HG03108 (cell line): ENCODE measurements around the gene PPP2R2D.
A peak's percentile ranks its signal among the peaks of the same experiment; 100 is the strongest.

Source experiments
- ATAC-seq: cut with Tn5 transposase; IDR thresholded peaks from one replicate; pipeline ENCODE4 v1.9.1; 2021; ENCODE audit warnings: moderate library complexity; ENCODE audit not compliant: unreplicated experiment

Gene PPP2R2D

GRCh38 chr10:131886237-131886636 lies 14.6 kb upstream of the PPP2R2D start:
- no peak for ATAC-seq

- no peak for ATAC-seq
Measured at GRCh38 chr10:131888186-131888604, 12.6 kb upstream of the PPP2R2D start.

- ATAC-seq, result no peak
Measured at GRCh38 chr10:131889755-131890154, 11.1 kb upstream of the PPP2R2D start.

- no peak for ATAC-seq
Measured at GRCh38 chr10:131890276-131891195, 10.3 kb upstream of the PPP2R2D start.

GRCh38 chr10:131891196-131891928 lies 9.4 kb upstream of the PPP2R2D start:
- no peak for ATAC-seq

- no peak for ATAC-seq
Measured at GRCh38 chr10:131891929-131892805, 8.6 kb upstream of the PPP2R2D start.

- no peak for ATAC-seq
Measured at GRCh38 chr10:131892806-131893675, 7.8 kb upstream of the PPP2R2D start.

- no peak for ATAC-seq
Measured at GRCh38 chr10:131895116-131895515, 5.7 kb upstream of the PPP2R2D start.

- ATAC-seq, result no peak
Measured at GRCh38 chr10:131896403-131896802, 4.4 kb upstream of the PPP2R2D start.

- ATAC-seq, result no peak
Measured at GRCh38 chr10:131897297-131897899, 3.4 kb upstream of the PPP2R2D start.

GRCh38 chr10:131898061-131898460 lies 2.7 kb upstream of the PPP2R2D start:
- no peak for ATAC-seq

- ATAC-seq, result no peak
Measured at GRCh38 chr10:131898713-131899112, 2.1 kb upstream of the PPP2R2D start.

GRCh38 chr10:131899116-131899690 lies 1.6 kb upstream of the PPP2R2D start:
- no peak for ATAC-seq

- ATAC-seq, result no peak
Measured at GRCh38 chr10:131899695-131900349, 986 bp upstream of the PPP2R2D start.

GRCh38 chr10:131901181-131901829 lies 497 bp downstream of the PPP2R2D start:
- peak; percentile 25 for ATAC-seq

- ATAC-seq, result no peak
Measured at GRCh38 chr10:131902211-131902610, 1.4 kb downstream of the PPP2R2D start.

GRCh38 chr10:131902691-131903090 lies 1.9 kb downstream of the PPP2R2D start:
- no peak for ATAC-seq

- ATAC-seq, result no peak
Measured at GRCh38 chr10:131905267-131905571, 4.4 kb downstream of the PPP2R2D start.
